HG02970 (cell line): ENCODE results near the gene GGA3.
A peak's percentile ranks its signal among the peaks of the same experiment; 100 is the strongest.
"Not testable (repeated sequence)": the region's sequence is repeated elsewhere in the genome, so short reads cannot be mapped to it uniquely, and the experiment has no call there.

Experiments
- ATAC-seq: cut with Tn5 transposase; IDR thresholded peaks from one replicate; pipeline ENCODE4 v1.9.1; 2021; ENCODE audit warnings: mild to moderate bottlenecking, moderate library complexity, moderate number of reproducible peaks; ENCODE audit not compliant: unreplicated experiment, low FRiP score

GGA3 gene

DNA sequence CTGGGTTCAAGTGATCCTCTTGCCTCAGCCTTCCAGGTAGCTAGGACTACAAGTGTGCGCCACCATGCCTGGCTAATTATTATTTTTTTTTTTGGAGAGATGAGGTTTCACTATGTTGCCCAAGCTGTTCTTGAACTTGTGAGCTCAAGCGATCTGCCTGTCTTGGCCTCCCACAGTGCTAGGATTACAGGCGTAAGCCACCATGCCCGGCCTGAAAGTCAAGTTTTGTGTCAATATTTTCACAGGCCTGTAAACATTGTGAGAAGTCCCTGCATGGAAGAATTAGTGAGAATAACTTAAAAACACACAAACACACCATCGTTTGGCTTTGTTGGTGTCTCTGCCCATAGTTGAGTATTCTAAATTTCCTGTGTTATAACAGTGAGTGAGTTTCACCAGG is 33.7 kb downstream of the GGA3 start:
- ATAC-seq, result no peak

- no peak for ATAC-seq
Measured at GRCh38 chr17:75225016-75225415, 36.4 kb downstream of the GGA3 start.

DNA sequence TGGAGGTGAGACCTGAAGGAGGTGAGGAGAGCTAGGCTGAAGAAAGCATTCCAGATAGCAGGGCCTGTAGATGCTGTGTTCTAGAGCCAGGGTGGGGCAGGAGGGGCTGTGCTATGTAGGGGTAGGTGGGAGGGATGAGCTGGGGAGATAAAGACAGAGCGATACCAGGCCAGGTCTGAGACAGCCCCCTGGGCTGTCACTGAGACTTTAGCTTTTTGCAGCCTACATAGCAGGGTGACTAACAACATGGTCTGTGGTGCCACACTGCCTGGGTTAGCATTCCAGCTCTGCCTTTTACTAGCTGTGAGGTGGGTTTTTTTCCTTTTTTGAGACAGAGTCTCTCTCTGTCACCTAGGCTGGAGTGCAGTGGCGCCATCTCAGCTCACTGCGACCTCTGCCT is 41.6 kb downstream of the GGA3 start:
- no peak for ATAC-seq

GRCh38 chr17:75218131-75218530 is 43.3 kb downstream of the GGA3 start:
- no peak for ATAC-seq

DNA sequence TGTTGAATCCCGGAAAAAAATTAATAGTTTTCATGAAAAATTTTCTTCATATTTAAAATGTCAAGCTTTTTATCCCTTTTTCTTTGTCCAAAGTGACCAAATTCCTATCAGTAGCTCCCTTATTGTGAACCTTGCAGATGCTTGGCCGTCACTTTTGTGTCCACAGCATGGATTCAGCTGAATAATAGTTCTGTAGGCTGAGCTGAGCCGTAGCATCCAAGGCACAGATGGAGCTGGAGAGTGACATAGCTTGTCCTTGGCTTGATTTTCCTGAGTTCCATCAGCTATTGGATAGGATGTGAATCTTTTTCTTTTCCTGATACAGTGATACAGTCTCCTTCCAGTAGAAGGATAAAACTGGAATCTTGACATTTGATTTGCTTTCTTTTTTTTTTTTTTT is 52.3 kb downstream of the GGA3 start:
- ATAC-seq, result no peak

- no peak for ATAC-seq
Measured at GRCh38 chr17:75208161-75208560, 53.2 kb downstream of the GGA3 start.

GRCh38 chr17:75207760-75208159 is 53.6 kb downstream of the GGA3 start:
- no peak for ATAC-seq

- not testable (repeated sequence) for ATAC-seq
Measured at GRCh38 chr17:75207050-75207407, 54.4 kb downstream of the GGA3 start.

DNA sequence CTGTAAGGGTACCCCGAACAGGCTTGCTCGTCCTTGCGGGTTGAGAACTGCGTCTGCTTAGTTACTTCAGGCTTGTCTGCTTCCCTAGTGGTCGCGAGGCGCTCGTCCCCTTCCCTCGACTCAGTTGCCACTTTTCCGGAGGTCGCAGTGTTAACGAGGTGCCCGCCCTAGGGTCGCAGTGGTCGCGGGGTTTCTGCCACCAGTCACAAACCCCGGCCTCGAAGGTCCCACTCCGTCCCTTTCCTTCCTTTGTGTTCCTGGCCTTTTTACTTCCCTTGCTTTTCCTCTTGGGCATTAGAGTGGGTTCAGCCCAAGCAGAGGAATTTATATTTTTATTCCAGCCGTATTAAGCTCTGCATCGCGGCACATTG is 55.6 kb downstream of the GGA3 start:
- ATAC-seq, result no peak

GRCh38 chr17:75205037-75205792 is 56.2 kb downstream of the GGA3 start, which contains the start of gene NUP85:
Gene NUP85 (plus strand): TSS chr17:75205679. CDS start chr17:75205762, 83 bp downstream.
- peak; percentile 62 for ATAC-seq

GRCh38 chr17:75199886-75200618 is 61.4 kb downstream of the GGA3 start:
- ATAC-seq, result no peak

GRCh38 chr17:75194879-75195278 is 66.5 kb downstream of the GGA3 start:
- ATAC-seq, result no peak

GRCh38 chr17:75191584-75191983 is 69.8 kb downstream of the GGA3 start:
- no peak for ATAC-seq

DNA sequence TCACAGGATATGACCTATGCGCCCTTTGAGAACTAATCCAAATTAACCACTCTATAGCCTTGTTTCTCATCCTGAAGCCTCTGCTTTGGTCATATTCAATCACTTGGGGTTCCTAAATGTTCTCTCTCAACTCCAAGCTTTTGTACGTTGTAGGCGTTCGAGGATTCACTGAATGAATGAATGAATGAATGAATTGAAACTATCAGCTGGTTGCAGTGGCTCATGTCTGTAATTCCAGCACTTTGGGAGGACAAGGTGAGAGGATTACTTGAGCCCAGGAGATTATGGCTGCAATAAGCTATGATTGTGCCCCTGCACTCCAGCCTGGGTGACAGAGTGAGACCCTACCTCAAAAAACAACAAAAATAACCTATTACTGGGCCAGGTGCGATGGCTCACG is 72.8 kb downstream of the GGA3 start:
- no peak for ATAC-seq
